HL-60/S4 treated with phorbol 12-myristate 13-acetate at 8.2 ng/mL for 4 days and 3 days (cell line): ENCODE results near the gene ITGB2.
"Not testable (repeated sequence)": the region's sequence is repeated elsewhere in the genome, so short reads cannot be mapped to it uniquely, and the experiment has no call there.

Source experiments
- in situ Hi-C: fragments of 300-500 bp; cut with MboI; formaldehyde crosslinking; loops from 2 replicates; pipeline ENCODE4 v1.15.0; 2022; ENCODE audit warnings: low sequenced_read_pairs

The ITGB2 gene

GRCh38 chr21:44928500-44929241, 8.0 kb upstream of the ITGB2 start:
- in situ Hi-C loops = not testable (repeated sequence)

- in situ Hi-C loops = no loop called here
These were observed 7.1 kb upstream of the ITGB2 start for GRCh38 chr21:44927587-44928461.

DNA sequence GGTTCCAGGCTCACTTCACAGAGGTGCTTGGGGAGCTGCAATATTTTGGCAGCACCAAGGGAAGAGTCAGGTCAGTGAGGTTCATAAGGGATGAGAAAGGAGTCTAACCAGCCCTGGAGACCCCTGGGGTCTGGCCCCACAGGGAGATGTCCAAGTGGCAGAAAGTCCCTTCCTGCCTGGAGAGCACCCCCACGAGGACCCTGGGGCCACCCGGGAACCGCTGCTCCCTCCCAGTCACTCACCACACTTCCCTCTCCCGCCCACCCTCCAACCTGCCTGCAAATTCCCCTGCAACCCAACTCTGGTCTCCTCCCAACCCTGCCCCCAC, 6.5 kb upstream of the ITGB2 start:
- in situ Hi-C loops = no loop called here

DNA sequence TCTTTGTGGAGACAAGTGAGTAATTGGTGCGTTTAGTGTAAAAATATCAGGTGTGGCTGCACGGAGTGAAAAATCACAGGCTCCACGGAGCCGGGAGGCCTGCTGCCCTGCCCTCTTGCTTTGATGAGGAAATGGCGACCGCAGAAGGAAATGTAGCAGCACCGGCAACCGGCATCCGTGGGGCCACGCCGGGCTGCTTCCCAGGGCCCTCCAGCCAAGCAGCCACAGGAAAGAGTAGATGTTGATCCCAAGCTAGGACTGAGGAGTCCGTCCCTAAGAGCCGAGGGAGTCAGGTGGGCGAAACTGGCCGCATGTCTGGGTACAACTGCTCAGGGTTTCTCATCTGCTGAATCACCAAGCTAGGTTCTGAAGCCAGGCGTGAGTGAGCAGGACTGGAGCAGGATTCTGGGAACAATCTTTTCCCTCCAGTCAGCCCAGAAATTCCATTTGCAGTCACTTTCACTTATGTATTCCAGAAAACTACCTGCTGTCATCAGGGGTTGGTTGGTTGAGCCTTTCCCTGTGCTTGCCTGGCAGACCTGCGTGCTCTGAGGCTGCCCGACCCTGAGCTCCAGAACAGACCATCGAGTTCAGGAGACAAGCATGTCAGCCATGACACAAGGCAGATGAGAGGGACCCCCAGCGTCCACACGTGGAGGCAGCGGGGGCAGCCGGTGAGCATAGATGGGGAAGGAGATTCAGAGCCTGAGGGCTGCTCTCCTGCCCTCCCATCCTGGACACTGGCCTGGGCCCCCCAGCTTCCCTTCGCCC, 5.8 kb upstream of the ITGB2 start:
- in situ Hi-C loops = no loop called here

DNA sequence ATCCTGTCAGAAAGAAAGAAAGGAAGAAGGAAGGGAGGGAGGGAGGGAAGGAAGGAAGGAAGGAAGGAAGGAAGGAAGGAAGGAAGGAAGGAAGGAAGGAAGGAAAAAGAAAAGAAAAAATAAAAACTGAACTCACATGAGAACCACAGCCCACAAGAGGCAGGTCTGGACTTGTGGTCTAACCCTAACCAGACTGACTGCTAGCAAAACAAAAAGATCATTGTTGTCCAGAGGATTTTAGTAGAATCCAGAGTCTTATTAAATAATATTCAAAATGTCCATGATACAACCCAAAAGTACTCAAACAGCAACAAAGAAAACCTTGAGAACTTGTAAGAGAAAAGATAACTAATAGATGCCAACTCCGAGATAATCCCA, 4.7 kb upstream of the ITGB2 start:
- in situ Hi-C loops = no loop called here

- in situ Hi-C loops = no loop called here
These were observed 4.1 kb upstream of the ITGB2 start for GRCh38 chr21:44924606-44925377.

DNA sequence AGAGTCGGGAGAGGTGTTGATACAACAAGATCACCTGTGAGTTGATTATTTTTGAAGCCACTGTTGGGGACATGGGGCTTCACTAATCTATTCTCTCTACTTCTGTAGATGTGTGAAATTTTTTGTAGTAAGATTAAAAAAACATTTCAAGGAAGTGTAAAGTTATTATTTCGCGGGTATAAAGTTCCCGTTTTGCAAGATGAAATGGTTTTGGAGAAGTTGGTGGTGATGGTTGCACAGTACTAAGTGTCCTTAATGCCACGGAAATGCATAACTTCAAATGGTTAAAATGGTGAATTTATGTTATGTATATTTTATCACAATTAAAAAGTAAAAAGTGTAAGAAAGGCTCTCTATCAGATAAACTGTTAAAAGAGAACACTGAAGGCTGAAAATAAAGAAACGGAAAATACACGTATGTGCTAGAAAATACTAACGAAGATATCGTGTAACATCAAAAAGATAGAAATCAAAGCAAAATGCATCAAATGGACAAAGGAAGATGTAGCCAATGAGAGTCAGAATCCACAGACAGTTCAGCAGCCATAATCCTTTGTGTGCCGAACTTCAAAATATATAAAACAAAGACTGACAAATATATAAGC, 2.9 kb upstream of the ITGB2 start:
- in situ Hi-C loops = no loop called here

DNA sequence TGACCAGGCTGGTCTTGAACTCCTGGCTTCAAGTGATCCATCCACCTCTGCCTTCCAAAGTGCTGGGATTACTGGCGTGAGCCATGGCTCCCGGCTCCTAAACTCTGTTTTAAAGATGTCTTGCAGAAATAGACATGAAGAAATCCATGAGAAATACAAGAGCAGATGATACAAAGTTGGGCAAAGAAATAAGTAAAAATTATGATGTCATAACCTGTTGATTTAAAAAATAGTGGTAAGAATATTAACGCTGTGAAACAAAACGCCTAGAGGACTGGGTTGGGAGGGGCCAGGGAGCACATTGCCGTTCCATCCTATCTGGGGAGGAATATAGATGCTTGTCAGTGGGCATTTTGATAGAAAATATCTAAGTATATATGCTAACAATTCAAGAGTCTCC, 1.2 kb upstream of the ITGB2 start:
- in situ Hi-C loops = no loop called here

DNA sequence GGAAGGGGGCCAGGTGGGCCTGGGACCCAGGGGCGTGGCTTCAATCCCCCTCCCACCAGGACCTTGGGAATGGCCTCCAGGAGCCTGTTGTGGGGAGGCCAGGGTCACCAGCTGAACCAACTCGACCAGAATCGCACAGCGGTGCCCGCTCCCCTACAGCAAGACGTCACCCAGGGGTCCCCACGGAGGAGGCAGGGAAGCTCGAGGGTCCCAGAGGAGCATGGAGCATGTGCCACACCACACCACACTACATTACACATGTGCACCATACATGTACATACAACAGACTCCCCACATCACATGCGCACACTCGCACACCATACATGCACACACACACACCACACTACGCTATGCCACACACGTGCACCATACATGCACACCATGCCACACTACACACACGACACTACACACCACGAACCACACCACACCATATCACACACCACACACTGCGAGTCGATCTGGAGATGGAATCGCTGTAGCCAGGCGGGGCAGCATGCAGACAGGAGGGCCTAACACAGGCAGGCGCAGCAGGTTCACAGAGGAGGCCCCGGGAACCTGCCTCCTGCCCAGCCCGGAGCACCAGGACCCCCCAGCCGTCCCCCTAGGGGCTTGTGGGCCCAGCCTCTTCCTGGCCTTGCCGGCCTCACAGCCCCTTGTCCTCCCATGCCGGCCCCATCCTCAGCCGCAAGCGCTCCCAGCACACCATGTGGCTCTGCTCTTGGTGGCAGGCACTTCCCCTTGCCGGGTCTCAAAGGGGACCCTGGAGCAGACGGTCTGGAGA, 596 bp downstream of the ITGB2 start:
- in situ Hi-C loops = no loop called here

- in situ Hi-C loops = no loop called here
These were observed 1.4 kb downstream of the ITGB2 start for GRCh38 chr21:44919111-44919912.

- in situ Hi-C loops = no loop called here
These were observed 2.1 kb downstream of the ITGB2 start for GRCh38 chr21:44918581-44919033.

DNA sequence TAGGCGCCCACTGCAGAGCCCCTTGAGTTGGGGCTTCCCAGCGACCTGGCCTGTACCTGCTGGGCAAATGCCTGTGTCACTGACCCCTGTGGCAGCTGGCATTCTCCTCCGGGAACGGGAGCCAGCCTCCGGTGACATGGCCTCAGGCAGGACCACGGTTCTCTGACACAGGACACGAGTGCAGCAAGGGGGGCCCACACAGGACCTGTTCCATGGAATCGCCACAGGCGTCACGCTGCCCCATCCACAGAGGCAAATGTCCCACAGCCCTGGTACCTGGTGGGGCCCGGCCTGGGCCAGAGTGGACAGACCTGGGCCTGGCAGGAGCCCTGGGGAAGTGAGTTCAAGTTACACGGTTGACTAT, 2.6 kb downstream of the ITGB2 start:
- in situ Hi-C loops = no loop called here

GRCh38 chr21:44917446-44918106, 3.1 kb downstream of the ITGB2 start:
- in situ Hi-C loops = no loop called here

GRCh38 chr21:44916965-44917364, 3.7 kb downstream of the ITGB2 start:
- in situ Hi-C loops = no loop called here

- in situ Hi-C loops = no loop called here
These were observed 6.4 kb downstream of the ITGB2 start for GRCh38 chr21:44914176-44914874.

DNA sequence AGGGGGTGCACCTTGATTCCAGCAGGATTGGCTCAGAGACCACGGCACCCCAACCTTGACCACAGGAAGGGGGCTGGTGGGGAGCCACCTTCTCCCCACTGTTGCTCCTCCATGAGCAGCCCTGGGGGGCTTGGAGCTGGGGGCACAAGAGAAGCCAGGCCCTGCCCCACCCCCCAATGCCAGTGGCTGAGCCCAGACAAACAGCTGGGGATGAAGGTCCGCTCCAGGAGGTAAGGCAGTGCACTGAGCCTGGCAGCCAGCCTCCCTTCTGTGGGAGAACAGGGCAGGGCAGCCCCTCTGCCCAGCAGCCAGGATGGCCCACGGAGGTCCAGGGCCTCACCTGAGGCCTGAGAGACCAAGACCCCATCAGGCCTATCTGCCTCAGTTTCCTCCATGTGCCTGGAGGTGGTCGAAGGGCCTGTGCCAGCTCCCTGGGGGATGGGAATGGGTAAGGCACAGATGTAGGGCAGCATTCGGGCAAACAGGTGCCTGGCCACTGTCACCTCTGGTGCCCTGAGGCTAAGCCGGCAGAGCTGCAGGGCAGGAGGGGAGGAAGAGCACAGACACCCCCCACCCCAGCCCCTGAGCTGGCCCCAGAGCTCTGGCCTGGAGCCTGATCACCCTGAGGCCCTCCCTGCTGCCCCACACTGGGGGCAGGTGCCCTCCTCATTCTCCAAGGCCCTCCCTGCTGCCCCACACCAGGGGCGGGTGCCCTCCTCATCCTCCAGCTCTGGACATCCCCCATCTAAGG, 7.1 kb downstream of the ITGB2 start:
- in situ Hi-C loops = no loop called here
